ENCODE data around the gene SIDT2. TPM values are rescaled to one million over a fixed set of nuclear protein-coding genes. Genes with fewer than 3 reads are reported as not detected.

Gene SIDT2
- total and polyA plus RNA-seq, 2 of the 8 experiments (the other 6 are each of a cell fraction or from before 2014, with no cell fraction given): 18.5 to 21.1 TPM

GRCh38 chr11:117130879-117131278 is 47.7 kb upstream of the SIDT2 start:
- no peak overlapping the region for H3K18ac ChIP-seq (ENCODE audit: extremely low read depth, low read length)
- no peak overlapping the region for H2AK5ac ChIP-seq (ENCODE audit: low read depth, low read length)
- H3K27ac ChIP-seq (ENCODE audit: low read depth, low read length): no peak overlapping the region
- no peaks in the 10 kb centered on the region for H4K20me1 ChIP-seq (replicated peaks in 1 of 2; ENCODE audit: control insufficient read depth in 1 of 2, insufficient read depth in 2 of 2, low read length in 2 of 2)
- H3K4ac ChIP-seq (replicated peaks; ENCODE audit: insufficient read length, low read depth, low read length): no peak overlapping the region
- DNase-seq (ENCODE audit: low read depth in 1 of 2, low spot score in 2 of 2) (no peak), FAIRE-seq (no peak)
- H3K79me2 ChIP-seq (ENCODE audit: control insufficient read depth in 1 of 2, insufficient read depth in 2 of 2, low read length in 2 of 2): no peaks in the 10 kb centered on the region
- no peaks in the 10 kb centered on the region for H3K79me1 ChIP-seq (ENCODE audit: low read depth, low read length)
- no peak overlapping the region for H2AFZ ChIP-seq (ENCODE audit: low read length)
- H3K23me2 ChIP-seq (ENCODE audit: low read depth, low read length): no peaks in the 10 kb centered on the region
- no peak overlapping the region for H3K9ac ChIP-seq (replicated peaks in 1 of 4; ENCODE audit: extremely low read depth in 1 of 4, low read depth in 3 of 4, low read length in 3 of 4)
- H3K4me2 ChIP-seq (ENCODE audit: insufficient read depth in 1 of 2, low read depth in 2 of 2, low read length in 2 of 2): no peak overlapping the region
- 91% methylated on average over 7 of the region's 7 CpGs; no CpG with 5 or more reads in 1 of the 2 experiments for WGBS, 2 experiments (ENCODE audit: extremely low coverage in 1 of 2, insufficient coverage in 1 of 2, insufficient read length in 1 of 2, insufficient replicate concordance in 2 of 2, low coverage in 1 of 2, low lambda C conversion rate in 2 of 2, missing lambda C conversion rate in 1 of 2)
- no peaks in the 10 kb centered on the region for H3K9me3 ChIP-seq (ENCODE audit: insufficient read depth in 2 of 2, low read depth in 1 of 2, low read length in 1 of 2)
- H3K36me3 ChIP-seq (ENCODE audit: control insufficient read depth in 2 of 4, insufficient read depth in 4 of 4, low read length in 3 of 4): no peaks in the 10 kb centered on the region
- H3K56ac ChIP-seq (replicated peaks; ENCODE audit: insufficient read length, low read depth, low read length): no peak overlapping the region
- no peak overlapping the region for H4K5ac ChIP-seq (ENCODE audit: insufficient read length, low read depth, low read length)
- no peaks in the 10 kb centered on the region for H3K4me1 ChIP-seq (replicated peaks in 1 of 4; ENCODE audit: control insufficient read depth in 3 of 4, insufficient read depth in 4 of 4, low read length in 3 of 4)
- H2BK5ac ChIP-seq (ENCODE audit: low read depth, low read length): no peak overlapping the region
- H4K91ac ChIP-seq (replicated peaks; ENCODE audit: insufficient read length, low read length): no peak overlapping the region
- no peak overlapping the region for H4K8ac ChIP-seq (ENCODE audit: extremely low read depth, insufficient read depth, low read length)
- no peak overlapping the region for H2BK12ac ChIP-seq (ENCODE audit: low read depth, low read length)
- H2BK120ac ChIP-seq (replicated peaks; ENCODE audit: low read depth, low read length): no peak overlapping the region
- H2BK15ac ChIP-seq (ENCODE audit: low read length): no peak overlapping the region
- H2BK20ac ChIP-seq (ENCODE audit: low read length): no peak overlapping the region
- H3K27me3 ChIP-seq (replicated peaks in 1 of 4; ENCODE audit: control insufficient read depth in 3 of 4, extremely low read depth in 1 of 4, insufficient read depth in 3 of 4, low read length in 3 of 4): no peaks in the 10 kb centered on the region
- H3K23ac ChIP-seq (ENCODE audit: insufficient read length): no peak overlapping the region
- POLR2A ChIA-PET (ENCODE audit: partially characterized antibody): no interaction called here
- no peak overlapping the region for H3K14ac ChIP-seq (ENCODE audit: insufficient read length)
- H3K4me3 ChIP-seq (ENCODE audit: extremely low read depth in 1 of 4, insufficient read depth in 2 of 4, low read depth in 3 of 4, low read length in 4 of 4): no peak overlapping the region
- CTCF ChIA-PET (ENCODE audit: partially characterized antibody): no interaction called here
- TF ChIP-seq EP300 (IDR thresholded peaks at IDR 0.05; ENCODE audit: borderline replicate concordance in 1 of 2, low read depth in 2 of 2, low read length in 2 of 2) (no peak), GTF2F1 (IDR thresholded peaks at IDR 0.05; ENCODE audit: borderline replicate concordance, low read depth, low read length) (no peak), BRCA1 (IDR thresholded peaks at IDR 0.05; ENCODE audit: low read depth, low read length) (no peak), E2F6 (IDR thresholded peaks at IDR 0.05) (no peak), RBBP5 (IDR thresholded peaks at IDR 0.05; ENCODE audit: borderline replicate concordance, low read depth, low read length) (no peak), TEAD4 (IDR thresholded peaks at IDR 0.05; ENCODE audit: low read depth, low read length) (no peak), CEBPB (IDR thresholded peaks at IDR 0.05; ENCODE audit: low read depth, low read length) (no peak), HDAC6 (IDR thresholded peaks at IDR 0.05; ENCODE audit: low read depth, low read length) (no peak), CTBP2 (IDR thresholded peaks at IDR 0.05; ENCODE audit: borderline replicate concordance, insufficient read depth, insufficient read length, low read length) (no peak), ATF3 (IDR thresholded peaks at IDR 0.05; ENCODE audit: insufficient read depth, low read depth, low read length) (no peak), BCL11A (IDR thresholded peaks at IDR 0.05; ENCODE audit: low read depth in 2 of 2, low read length in 2 of 2) (no peak), KDM5A (IDR thresholded peaks at IDR 0.05; ENCODE audit: low read length) (no peak), SRF (IDR thresholded peaks at IDR 0.05; ENCODE audit: low read depth, low read length) (no peak)

Data from H1 (cell line).